Stimulated activated CD8-positive, alpha-beta memory T cell treated with anti-CD3 and anti-CD28 coated beads, Interleukin-4, amount 100 ng/mL, for 24 hours (primary cell): ENCODE results near the gene DNAJC5.
"Not testable (repeated sequence)": the region's sequence is repeated elsewhere in the genome, so short reads cannot be mapped to it uniquely, and the experiment has no call there.

Source experiments
- DNase-seq: peaks from one replicate; pipeline ENCODE4 v3.0.0-alpha.2; 2020; ENCODE audit warnings: low read depth

DNAJC5 gene

DNA sequence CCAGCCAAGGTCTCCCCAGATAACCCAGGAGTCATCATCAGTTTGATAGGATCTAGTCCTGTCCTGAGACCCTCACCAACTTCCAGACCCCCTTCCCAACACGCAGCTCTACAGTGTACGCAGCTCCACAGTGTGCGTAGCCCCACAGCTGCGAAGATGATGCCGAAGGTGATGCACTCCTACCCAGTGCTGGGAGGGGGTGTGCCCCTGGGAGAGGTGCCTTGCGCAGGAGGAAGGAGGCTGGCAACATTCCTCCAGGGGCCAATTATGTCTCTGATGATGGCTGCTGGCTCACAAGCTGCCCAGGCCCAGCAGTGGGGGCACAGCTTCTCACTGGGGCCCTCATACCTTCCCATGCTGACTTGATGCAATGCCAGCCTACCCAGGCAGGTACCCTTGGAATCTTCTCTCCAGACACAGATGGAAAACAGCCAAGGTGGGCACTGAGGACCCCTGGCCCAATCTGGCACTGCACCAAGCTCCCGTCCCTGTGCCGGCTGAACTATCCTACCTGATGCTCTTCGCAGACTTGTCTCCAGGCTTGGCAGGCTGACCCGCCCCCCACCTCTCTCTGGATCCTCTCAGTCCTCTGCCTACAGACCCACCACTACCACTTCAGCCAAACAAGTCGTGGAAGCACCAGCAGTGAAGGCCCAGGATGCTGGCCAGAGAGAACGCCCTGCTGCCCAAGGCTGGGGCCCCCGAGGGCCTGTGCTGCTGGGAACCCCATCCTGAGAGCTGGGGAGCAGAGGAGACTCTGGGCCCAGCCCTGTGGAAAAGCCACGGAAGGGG, 73.4 kb downstream of the DNAJC5 start:
- DNase-seq, result no peak

DNA sequence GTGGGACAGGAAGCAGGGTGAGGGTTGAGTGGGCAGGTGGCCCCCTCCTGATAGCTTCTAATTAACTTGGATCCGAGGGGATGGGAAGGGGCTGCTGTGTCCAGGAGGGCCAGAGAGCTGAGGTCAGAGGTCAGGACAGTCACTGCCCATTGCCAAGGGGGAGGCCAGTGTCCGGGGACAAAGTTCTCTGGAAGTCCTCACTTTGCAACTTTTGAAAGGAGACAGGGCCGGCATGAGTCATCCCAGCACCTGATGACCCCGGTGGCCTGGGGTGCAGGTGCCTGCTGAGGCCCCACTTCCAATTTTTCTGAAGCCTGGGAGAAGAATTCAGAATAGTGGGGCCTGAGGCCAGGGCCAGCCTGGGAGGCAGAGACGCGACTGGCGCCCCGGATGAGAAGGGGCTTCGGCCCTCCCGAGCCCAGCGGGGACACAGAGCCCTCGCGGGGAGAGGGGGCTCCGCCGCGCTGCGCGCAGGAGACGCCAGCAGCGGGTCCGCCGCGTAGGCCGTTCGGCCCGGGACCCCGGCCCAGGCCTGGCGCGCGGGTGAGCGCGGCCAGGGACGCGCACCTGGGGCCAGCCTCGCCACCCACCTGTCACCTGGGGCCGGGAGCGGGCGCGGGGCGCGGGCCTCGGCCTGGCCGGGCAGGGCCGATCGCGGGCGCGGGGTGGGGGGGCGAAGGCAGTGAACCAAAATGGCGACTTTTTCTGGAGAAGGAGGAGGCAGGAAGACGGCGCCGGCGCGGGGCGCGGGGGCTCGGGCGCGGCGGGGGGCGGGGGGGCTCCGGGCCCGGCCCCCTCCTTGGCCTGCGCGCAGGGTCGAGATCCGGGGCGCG, 74.2 kb downstream of the DNAJC5 start:
- DNase-seq, result no peak

DNA sequence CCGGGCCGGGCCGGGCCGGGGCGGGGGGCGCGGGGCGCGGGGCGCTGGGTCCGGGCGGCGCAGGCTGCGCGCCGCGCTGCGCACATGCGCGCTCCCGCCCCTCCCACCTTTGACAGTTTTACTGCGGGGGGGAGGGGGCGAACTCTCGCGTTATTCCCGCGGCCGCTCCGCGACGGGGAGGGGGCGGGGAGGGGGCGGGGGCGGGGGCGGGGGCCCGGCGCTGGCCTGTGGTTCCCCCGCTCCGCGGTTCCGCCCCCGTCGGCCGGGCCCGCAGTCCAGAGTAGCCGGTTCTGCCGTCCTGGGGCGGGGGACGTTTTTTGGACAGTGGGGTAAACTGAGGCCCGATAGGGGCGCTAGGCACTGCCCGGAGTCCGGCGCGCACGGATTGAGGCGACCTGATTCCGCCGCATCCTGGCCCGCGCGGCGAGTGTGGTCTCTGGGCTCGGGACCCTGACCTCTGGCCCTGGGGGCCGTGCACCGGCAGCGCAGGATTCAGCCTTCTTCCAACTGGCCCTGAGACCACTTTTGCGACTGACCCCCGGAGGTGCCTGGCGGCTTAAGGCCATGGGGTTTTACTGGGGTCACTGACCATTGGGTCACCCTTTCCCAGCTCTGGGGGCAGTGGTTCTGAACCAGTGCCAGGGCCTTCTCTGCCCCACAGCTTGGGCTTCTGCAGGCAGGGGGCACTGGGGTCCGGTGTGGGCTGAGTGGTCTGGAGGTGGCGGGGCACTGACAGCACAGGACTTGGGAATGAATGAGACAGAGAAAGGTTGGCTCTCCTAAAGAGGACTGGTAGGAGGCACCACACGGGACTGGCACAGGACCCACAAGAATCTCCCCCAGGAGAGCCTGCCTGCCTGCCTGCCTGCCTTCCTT, 75.2 kb downstream of the DNAJC5 start, which contains the start of gene ZNF512B:
TSS of gene ZNF512B (minus strand) at position 93 of the 876 bp plus-strand sequence. CDS start 1,980 bp downstream, outside the sequence.
- no peak for DNase-seq

DNA sequence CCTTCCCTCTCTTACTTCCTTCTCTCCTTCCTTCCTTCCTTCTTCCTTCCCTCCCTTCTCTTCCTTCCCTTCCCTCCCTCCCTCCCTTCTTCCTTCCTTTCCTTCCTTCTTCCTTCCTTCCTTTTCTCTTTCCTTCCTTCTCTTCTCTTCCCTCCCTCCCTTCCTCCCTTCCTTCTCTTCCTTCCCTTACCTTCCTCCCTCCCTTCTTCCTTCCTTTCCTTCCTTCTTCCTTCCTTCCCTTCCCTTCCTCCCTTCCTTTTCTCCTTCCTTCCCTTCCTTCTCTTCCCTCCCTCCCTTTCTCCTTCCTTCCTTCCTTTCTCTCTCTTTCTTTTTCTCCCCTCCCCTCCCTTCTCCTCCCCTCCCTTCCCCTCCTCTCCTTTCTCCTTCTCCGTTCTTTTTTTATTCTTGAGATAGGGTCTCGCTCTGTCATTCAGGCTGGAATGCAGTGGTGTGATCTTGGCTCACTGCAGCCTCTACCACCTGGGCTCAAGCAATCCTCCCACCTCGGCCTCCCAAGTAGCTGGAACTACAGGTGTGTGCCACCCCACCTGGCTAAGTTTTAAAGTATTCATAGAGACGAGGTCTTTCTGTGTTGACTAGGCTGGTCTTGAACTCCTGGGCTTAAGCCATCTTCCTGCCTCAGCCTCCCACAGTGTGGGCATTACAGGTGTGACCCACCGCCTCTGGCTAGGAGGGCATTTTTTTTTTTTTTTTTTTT, 75.9 kb downstream of the DNAJC5 start:
- DNase-seq, result no peak

DNA sequence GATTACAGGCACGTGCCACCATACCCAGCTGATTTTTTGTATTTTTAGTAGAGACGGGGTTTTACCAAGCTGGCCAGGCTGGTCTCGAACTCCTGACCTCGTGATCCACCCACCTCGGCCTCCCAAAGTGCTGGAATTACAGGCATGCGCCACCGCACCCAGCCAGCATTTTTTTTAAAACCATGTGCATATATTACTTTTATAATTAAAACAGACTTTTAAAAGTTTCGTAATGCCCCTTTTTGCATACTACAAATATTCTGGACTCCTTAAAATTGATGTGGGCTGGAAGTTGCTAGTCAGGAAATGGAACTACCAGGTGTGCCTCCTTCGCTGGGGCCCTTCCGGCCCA, 77.0 kb downstream of the DNAJC5 start:
- not testable (repeated sequence) for DNase-seq

DNA sequence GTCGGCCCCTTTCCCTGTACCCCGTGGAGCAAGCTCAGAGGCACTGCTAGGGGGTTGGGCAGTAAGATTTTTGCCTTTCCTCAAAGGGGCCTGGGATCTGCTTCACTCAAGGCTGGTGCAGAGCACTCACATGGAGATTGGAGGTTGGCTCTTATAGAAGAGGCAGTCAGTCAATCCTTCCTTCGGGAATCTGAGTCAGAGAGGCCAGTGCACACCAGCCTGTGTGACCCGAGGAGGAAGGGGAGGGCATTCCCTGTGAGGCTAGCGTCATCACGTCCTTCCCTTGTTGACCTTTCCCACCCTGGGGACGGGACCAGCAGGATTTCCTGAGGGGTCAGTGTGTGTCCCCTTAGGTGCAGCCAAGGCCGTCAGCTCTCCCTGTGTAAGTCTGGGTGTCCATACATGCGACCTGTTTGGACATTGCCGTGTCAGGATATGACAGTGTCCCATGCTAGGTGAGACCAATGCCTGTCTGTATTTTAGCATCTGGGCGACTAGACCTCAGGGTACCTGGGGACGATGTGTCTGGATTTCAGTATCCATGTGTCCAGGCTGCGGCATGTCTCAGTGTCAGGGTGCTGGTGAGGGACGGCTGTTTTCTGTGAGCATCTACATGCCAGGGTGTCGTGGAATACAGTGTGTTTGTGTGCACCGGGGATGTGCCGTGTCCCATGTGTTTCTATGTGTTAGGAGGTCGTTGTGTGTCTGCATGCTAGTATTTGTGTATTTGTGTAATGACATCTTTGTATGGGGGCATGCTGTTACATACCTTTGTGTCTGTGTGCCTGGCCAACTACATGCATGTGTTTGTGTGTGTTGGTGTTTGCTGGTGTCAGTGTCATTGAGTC, 77.6 kb downstream of the DNAJC5 start:
- DNase-seq, result no peak

DNA sequence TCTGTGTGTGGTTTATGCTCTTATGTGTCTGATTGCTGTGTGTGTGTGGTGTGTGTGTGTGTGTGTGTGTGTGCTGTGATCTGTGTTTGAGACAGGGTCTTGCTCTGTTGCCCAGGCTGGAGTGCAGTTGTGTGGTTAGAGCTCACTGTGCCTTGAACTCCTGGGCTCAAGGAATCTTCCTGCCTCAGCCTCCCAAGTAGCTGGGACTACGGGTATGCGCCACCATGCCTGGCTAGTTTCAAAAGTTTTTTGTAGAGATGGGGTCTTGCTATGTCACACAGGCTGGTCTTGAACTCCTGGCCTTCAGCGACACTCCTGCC, 78.2 kb downstream of the DNAJC5 start:
- DNase-seq, result no peak

DNA sequence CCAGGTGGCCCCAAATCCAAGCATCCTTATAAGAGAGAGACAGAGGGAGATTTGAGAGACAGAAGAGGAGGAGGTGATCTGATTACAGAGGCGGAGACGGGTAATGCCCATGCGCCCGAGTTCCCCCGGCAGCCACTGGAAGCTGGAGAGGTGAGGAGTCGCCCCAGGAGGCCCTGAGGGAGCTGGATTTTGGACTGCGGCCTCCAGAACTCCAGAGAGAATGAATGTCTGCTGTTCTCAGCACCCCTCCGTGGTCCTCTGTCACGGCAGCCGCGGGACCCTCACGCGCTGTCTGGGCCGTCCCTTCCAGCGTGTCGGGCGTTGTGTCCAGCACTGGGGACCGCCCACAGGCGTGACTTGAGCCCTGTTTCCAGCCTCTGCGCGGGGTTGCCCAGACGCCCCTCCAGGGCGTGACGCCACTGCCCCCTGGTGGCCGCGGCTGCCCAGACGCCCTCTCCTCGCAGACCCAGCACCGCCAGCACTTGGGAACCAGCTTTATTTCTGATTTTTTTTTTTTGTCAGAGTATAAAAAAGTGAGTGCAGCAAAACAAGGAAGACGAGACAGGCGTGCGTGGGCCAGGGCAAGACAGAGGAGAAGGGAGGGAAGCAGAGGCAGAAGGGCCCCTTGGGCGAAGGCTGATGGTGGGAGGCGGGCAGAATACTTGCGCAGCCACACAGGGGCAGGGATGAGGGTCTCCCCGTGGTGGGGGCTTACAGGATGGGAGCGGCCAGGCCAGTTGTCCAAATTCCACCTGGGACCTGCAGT, 78.9 kb downstream of the DNAJC5 start:
- DNase-seq, result peak; percentile 68

DNA sequence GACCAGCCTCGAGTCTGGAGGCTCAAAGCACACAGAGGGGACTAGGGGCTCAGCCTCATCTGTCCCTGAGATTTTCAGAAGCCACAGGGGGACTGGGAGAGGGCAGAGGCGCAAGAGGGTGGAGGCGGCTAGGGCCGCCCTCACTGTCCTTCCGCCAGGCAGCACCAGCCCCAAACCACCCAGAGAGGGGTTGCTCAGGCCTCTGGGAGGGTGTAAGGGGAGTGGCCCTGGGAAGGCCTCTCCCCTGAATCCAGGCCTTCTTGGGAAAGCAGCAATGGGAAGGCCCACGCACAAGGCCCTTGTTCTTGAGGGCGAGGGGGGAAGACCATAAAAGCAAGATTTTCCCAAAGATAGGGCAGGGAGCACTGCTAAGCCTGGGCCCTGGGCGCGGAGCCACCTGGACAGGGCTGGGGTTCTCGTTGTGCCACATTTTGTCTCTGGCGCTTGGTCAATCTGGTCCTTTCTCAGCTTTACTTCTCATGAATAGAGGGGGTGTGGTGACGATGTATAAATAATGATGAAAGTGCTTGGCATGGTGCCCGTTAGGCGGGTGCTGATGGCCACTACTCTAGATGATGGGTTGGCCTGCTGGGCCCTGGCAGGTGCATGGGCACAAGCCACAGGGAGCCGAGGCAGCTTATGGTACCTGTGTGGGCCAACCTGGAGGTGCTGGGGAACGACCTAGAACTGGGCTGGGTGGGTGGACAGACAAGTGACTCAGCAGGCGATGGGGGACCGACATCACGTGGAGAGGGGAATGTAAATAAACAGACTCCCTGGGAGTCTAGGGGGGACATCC, 79.7 kb downstream of the DNAJC5 start:
- DNase-seq, result no peak

DNA sequence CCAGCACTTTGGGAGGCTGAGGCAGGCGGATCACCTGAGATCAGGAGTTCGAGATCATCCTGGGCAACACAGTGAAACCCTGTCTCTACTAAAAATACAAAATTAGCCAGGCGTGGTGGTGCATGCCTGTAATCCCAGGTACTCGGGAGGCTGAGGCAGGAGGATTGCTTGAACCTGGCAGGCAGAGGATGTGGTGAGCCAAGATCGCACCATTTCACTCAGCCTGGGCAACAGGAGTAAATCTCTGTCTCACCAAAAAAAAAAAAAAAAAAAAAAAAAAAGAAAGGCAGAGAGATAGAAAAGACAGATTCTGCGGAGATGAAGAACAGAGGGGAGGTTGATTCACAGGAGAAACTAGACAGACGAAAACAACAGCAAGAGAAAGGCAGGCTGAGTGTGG, 81.6 kb downstream of the DNAJC5 start:
- not testable (repeated sequence) for DNase-seq

DNA sequence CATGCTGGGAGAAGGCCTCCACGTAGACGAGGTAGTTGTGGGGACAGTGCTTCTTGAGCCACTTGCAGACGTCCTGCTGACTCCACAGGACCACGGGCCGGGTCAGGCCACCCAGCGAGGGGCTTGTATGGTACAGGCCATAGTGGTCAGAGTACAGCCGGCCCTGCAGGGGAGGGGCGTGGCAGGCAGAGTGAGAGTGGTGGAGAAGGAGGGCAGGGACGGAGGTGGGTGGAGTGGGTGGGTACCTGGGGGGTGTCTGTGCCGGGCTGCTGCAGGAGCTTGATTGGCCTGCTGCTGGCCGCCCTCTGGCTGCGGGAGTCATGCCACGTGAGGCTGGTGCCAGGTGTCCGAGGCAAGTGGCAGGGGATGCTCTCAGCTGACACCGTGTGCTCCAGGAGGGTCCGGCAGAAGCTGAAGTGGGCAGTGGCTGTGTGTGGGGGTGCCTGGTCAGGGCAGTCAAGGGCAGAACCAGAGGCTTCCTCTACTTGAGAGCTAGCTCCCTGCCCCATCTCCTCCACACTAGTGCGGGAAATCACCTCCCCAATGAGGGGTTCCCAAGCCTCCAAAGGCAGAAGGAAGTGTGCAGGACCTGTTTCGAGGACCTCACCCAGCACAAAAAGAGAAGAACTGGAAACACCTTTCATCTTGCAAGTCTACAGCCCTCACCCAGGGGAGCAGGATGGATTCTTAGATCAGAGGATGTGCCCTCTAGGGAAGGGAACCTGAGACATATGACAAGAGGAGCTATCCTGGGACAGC, 82.2 kb downstream of the DNAJC5 start:
- DNase-seq, result no peak

DNA sequence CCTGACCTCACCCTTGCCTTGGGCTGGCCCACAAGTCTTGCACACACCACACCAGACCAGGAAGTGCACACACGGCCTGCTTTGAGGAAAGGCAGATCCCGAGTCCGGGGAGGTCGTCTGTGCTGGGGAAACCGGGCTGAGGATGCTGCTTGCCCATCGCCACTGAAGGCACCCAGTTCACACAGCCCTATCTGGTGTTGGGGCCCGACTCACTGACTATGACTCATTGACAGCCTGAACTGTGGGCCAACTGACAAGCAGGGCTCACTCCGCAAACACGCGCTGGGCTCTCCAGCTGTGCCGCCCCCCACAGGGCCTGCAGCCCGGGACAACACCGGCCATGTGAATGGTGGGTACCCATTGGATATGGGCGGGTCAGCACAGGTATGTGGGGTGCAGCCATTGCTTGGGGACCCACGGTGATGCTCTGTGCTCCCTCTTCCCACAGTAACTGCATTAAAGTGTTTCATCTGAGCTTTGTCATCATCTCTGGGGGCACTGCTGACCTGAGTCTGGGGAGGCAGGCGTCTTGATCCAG, 82.9 kb downstream of the DNAJC5 start:
- DNase-seq, result no peak

DNA sequence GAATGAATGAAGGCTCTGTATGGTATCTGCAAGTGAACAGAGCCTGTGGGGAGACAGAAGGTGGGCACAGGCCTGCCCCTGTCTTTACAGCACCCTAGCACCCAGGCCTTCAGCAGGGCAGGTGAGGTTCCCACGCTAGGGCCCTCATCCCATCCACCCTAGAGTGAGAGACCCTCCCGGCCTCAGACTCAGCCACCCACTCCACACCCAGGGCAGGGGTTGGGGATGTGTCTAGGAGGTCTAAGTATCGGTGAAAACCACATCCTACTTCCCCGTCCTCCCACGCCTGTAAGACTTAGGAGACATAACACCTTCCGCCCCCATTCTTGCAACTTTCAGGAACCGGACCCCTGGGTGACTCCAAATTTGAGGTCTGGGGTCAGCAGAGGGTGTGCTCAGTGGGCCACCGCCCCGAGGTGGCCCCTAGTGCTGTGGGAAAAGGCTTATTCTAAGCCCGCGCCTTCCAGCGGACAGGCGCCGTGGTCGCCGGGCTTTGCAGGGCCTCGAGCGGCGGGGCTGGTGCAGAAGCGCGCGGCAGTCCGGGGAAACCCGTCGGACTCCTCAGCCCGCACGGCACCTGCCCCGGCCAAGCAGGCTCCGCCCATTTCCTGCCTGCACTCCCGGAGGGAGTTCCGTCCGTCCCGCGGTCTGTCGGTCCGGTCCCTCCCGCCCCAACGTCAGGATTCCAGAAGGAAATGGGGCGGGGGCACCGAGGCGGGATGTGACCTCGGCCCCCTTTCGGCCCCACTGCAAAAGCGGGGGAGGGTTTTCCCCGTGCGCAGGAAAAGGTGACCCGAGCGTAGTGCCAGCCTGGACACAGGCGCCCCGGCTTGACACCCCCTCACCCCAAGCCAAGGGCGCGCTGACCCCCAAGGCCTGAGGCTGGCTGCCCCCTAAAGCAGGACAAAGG, 83.6 kb downstream of the DNAJC5 start:
- DNase-seq, result peak; percentile 60

DNA sequence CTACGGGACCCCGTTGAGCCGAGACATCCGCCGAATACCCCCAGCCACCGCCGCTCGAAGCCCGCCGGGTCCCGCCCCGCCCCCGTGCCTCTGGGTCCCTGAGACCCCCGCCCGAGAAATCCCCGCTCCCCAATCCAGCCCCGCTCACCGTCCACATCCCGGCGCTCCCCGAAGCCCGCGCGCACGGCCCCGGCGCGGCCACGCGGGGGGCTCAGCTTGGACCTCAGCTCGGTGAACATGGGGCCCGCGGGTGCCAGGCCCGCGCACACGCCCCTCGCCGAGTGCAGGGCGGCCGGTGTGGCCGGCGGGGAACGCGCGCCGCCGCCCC, 84.3 kb downstream of the DNAJC5 start:
- no peak for DNase-seq

DNA sequence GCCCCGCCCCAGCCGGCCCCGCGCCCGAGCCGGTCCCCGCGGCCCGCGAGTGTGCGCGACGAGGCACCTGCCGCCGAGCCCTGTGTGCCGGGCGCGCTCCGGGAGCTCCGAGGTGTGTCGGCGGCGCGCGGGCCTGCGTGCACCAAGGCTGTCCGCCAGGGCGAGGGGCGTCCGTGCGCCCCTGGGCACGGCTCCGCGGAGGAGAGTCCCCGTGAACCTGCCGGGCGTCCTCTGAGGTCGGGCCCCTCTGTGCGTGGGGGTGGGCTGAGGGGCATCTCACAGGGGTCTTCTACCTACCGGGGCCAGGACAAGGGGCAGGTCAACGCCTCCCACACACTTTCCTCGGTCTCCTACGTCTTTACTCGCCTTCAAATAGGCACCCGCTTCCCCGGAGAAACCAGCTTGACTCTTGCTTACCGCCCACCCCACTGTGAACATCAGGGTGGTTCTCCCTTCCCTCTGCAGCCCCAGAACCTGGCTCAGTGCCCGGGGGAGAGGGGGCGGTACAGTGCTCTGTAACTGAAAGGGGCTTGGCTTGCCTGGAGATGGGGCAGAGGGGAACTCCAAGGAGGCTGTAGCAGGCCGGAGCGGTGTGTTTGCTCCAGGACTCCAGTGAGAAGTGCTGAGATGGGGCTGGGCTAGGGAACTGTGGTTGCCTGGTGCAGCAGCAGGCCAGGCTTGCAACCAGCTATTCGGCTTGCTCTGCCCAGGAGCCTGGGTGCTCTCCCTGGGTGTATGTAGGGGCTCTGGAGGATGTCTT, 84.8 kb downstream of the DNAJC5 start, which contains the start of gene SAMD10:
TSS of gene SAMD10 (minus strand) at position 86 of the 760 bp plus-strand sequence. CDS start 175 bp downstream, outside the sequence.
- DNase-seq, result peak; percentile 86

DNA sequence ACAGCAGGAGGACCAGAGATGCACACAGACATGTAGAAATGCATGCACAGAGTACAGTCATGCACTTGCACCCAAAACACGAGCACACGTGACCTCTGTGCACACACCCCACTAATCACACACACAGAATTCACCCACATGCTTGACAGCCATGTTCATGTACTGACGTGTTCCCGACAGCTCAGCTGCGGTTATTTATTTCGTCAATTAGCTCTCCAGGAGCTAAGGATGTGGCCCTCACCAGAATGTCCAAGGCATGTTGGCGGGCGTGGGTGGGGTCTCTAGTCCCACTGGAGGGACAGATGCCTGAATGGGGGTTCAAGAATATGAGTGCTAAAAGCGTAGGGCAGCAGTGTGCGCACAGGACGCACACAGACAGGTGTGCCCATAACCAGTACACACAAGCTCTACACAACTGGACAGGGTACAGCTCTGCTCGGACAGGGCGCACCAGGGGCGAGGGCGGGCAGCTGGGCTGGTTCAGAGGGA, 85.4 kb downstream of the DNAJC5 start:
- DNase-seq, result no peak
